Smooth muscle cell (in vitro differentiated cells): ENCODE measurements around the gene OCA2. TPM values are rescaled to one million over a fixed set of nuclear protein-coding genes. Genes with fewer than 3 reads are reported as not detected.

Experiments
- DNase-seq: peaks from one replicate; lab custom pipeline; 2025; ENCODE audit not compliant: unreplicated experiment; lab: John Stamatoyannopoulos, UW
- H2AFZ ChIP-seq: fragments of 200-600 bp; sonication (generic); 2 replicates; pipeline ENCODE4 v1.6.0; 2016; ENCODE audit warnings: antibody characterized with exemption, low read depth, mild to moderate bottlenecking
- H3F3A ChIP-seq: fragments of 200-600 bp; sonication (generic); 2 replicates; pipeline ENCODE4 v1.6.0; 2017; ENCODE audit warnings: antibody characterized with exemption, low read depth
- H3K27ac ChIP-seq: fragments of 200-600 bp; sonication (generic); 2 replicates; pipeline ENCODE4 v1.5.1; 2016; ENCODE audit warnings: low read depth, mild to moderate bottlenecking
- H3K27me3 ChIP-seq: fragments of 200-600 bp; sonication (generic); 2 replicates; pipeline ENCODE4 v1.6.1; 2016; ENCODE audit warnings: low read depth, mild to moderate bottlenecking
- H3K36me3 ChIP-seq: fragments of 200-600 bp; sonication (generic); 2 replicates; pipeline ENCODE4 v1.5.1; 2016; ENCODE audit warnings: low read depth
- H3K4me1 ChIP-seq: fragments of 200-600 bp; sonication (generic); 2 replicates; pipeline ENCODE4 v1.5.1; 2016; ENCODE audit warnings: low read depth
- H3K4me2 ChIP-seq: fragments of 200-600 bp; sonication (generic); 2 replicates; pipeline ENCODE4 v1.6.0; 2016; ENCODE audit warnings: mild to moderate bottlenecking
- H3K4me3 ChIP-seq: fragments of 200-600 bp; sonication (generic); 2 replicates; pipeline ENCODE4 v1.5.1; 2016; ENCODE audit warnings: mild to moderate bottlenecking
- H3K79me2 ChIP-seq: fragments of 200-600 bp; sonication (generic); 2 replicates; pipeline ENCODE4 v1.6.0; 2016; ENCODE audit warnings: low read depth, mild to moderate bottlenecking
- H3K9ac ChIP-seq: fragments of 200-600 bp; sonication (generic); 2 replicates; pipeline ENCODE4 v1.6.0; 2016; ENCODE audit warnings: low read depth
- H3K9me3 ChIP-seq: fragments of 200-600 bp; sonication (generic); replicated peaks from 2 replicates; pipeline ENCODE4 v1.5.1; 2016; ENCODE audit warnings: low read depth
- H4K20me1 ChIP-seq: fragments of 200-600 bp; sonication (generic); 2 replicates; pipeline ENCODE4 v1.6.0; 2016; ENCODE audit warnings: low read depth
- CTCF ChIP-seq: fragments of 200-600 bp; sonication (generic); IDR thresholded peaks from 2 replicates; pipeline ENCODE4 v1.5.1; 2017; ENCODE audit warnings: borderline replicate concordance, mild to moderate bottlenecking, antibody characterized with exemption; ENCODE audit not compliant: insufficient read depth, poor library complexity, severe bottlenecking
- WGBS: methylation state at CpG from one replicate; pipeline ENCODE4 v1.1.7; 2016; ENCODE audit warnings: low lambda C conversion rate; 5-methylcytosine and 5-hydroxymethylcytosine counted together
- polyA plus RNA-seq: library from polyadenylated mRNA; unstranded; fragments of >200 nt; fragmentation: Nextera tagmentation; extraction: Ambion mirVana; gene quantifications from 2 replicates; pipeline ENCODE4 v1.2.1, GENCODE V29; 2016
- total RNA-seq: library from RNA; depleted of rRNA; stranded (reverse); fragments of >200 nt; gene quantifications from 2 replicates; pipeline ENCODE4 v1.2.3, GENCODE V29; 2014

Gene OCA2
- total and polyA plus RNA-seq, 2 experiments from 2014 or later, result 0.16 TPM; not detected in 1

GRCh38 chr15:27706300-27706699, 392.8 kb downstream of the OCA2 start:
- H3F3A ChIP-seq, result no peaks in the 10 kb centered on the region
- no peak for TF ChIP-seq CTCF
- no peaks in the 10 kb centered on the region for H3K79me2 ChIP-seq
- H3K9ac ChIP-seq, result no peak overlapping the region
- peaks cover 10% of the 10 kb centered on the region for H3K4me1 ChIP-seq
- WGBS, result 95% methylated on average over 5 of the region's 5 CpGs
- no peak overlapping the region for H3K27ac ChIP-seq
- H2AFZ ChIP-seq, result no peak overlapping the region
- H3K4me2 ChIP-seq, result no peak overlapping the region
- no peaks in the 10 kb centered on the region for H3K9me3 ChIP-seq
- no peak overlapping the region for H3K4me3 ChIP-seq
- H3K27me3 ChIP-seq, result no peaks in the 10 kb centered on the region
- no peaks in the 10 kb centered on the region for H4K20me1 ChIP-seq
- no peaks in the 10 kb centered on the region for H3K36me3 ChIP-seq
- no peak for DNase-seq

GRCh38 chr15:27705056-27705455, 394.1 kb downstream of the OCA2 start:
- H4K20me1 ChIP-seq, result no peaks in the 10 kb centered on the region
- no peaks in the 10 kb centered on the region for H3K9me3 ChIP-seq
- H2AFZ ChIP-seq, result peak overlapping the region; percentile 62
- H3K9ac ChIP-seq, result no peak overlapping the region
- no peak overlapping the region for H3K4me3 ChIP-seq
- no peaks in the 10 kb centered on the region for H3K79me2 ChIP-seq
- H3K27ac ChIP-seq, result no peak overlapping the region
- H3K27me3 ChIP-seq, result no peaks in the 10 kb centered on the region
- no peaks in the 10 kb centered on the region for H3K36me3 ChIP-seq
- no peaks in the 10 kb centered on the region for H3F3A ChIP-seq
- H3K4me2 ChIP-seq, result no peak overlapping the region
- TF ChIP-seq CTCF, result no peak
- WGBS, result 78% methylated on average over 5 of the region's 5 CpGs
- DNase-seq, result no peak
- H3K4me1 ChIP-seq, result peaks cover 10% of the 10 kb centered on the region

Other genes with a start within 250 kb of the OCA2 start
- 23.4 and 33.1 TPM in 2 replicates for gene HERC2, start 222.9 kb upstream of the OCA2 start, total RNA-seq
- 19.9 and 30.6 TPM in 2 replicates for gene HERC2, start 222.9 kb upstream of the OCA2 start, polyA plus RNA-seq